NCI-H2107 treated with DMSO at 0.1 percent for 48 hours (cell line): ENCODE results near the gene SKAP1.

ENCODE experiments used
- DNase-seq: peaks from one replicate; lab custom pipeline; 2025; ENCODE audit not compliant: unreplicated experiment; lab: John Stamatoyannopoulos, UW

SKAP1 gene

DNA sequence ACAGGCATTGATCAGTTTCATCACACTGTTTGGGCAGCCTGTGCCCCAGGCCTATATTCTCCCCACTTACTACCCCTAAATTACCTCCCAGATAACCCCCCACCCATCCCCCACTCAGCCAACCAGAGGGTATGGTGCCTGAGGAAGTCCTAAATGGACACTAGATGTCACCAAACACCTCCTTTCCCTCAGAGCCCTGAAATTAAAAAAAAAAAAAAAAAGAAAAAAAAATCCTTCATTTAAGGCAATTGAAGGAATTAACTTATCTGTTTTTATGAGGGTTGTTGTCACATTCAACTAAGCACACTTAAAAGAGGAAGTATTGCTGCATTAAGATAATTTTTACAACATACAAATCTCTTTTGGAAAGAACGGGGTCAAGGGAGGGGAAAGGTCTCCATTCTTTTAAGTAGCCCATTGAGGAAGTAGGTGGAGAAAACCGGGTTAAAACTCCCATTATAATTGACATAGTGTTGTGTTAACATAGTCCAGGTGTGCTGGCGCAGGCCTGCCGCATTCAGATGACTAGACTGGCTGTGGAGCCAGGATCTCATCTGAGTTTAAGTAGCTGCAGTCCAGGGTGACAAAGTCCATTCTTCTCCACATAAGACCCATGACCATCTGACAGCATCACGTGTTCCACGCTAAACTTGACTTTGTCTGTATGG, 276.2 kb downstream of the SKAP1 start:
- DNase-seq: peak; percentile 36

DNA sequence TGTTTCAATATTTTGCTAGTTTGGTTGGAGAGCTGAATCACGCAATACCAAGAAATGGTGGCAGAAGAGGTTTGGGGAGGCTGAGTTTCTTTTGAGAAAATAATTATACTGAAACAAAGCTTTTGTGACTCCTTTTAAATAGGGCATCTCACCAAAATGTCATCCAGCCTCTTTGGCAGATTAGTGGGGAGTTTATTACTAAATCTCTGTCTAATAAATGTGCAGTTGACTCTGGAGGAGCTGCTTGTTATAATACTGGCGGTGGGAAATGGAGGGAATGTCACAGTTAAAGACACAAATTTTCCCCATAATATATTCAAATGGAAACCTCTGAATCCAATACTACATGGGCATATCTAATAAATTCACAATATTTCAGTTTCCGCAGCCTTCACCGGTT, 277.7 kb downstream of the SKAP1 start:
- no peak for DNase-seq

DNA sequence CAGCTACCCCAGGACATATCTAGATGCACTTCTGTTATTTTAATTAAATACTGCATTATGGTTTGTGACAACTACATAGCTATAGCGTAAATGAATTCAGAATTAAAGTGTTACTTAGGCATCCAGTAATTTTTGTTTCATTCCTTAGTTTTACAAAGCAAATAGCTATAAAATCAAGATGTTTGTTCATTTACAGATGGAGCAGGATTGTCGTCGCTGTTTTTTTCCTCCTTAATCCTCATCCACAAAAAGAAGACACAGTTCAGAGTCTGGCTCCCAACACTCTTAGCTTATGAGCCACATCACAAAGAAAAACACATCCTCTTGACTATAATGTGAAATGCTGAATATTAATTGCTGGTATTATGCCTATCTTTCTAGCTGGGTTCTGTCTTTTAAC, 278.8 kb downstream of the SKAP1 start:
- no peak for DNase-seq

DNA sequence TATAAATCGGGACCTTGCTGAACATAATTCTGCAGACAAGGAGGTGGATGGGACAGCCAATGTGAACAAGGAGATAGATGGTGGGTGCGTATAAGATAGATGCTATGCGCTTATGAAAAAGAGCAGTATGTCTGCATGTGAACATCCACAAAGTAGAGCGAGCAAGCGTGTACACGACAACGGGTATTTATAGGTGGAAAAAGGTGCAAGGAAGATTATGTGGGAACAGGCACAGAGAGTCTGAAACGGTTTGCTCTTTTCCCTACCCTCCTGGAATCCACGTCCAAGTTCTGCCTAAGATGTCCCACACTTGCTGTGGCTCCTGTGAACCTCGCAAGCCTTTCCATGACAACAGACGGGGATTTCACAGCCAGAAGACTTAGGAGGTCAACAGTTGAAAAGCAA, 279.4 kb downstream of the SKAP1 start:
- DNase-seq: no peak

DNA sequence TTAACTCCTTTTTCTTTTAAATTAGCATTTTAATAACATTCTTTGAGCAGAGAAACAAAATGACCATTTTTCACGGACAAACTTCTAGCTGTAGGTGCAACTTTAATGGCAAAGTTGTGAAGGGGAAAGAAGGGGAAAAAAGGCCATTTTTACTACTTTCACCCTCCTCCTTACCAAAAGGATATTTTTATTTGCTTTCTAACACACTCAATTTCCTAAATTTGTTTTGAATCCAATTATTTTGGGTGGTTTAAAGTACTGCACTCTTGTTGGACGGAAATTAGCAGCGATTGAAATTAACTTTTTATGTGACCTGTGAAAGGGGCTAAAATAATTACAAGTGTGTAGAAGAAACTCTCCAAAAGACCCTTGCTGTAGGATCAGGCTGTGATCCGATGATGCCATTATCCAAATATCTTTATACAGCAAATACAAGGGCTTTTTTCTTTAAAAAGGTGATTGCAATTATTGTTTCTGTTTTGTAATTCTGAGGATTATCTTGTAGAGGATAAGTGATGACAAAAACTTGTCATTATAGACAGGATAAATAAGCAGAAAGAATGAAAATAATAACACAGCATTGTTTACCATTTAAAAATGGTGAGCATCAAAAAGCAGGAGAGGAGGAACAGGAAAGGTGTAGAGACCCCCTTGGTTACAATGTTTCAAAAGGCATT, 280.1 kb downstream of the SKAP1 start:
- DNase-seq: no peak

DNA sequence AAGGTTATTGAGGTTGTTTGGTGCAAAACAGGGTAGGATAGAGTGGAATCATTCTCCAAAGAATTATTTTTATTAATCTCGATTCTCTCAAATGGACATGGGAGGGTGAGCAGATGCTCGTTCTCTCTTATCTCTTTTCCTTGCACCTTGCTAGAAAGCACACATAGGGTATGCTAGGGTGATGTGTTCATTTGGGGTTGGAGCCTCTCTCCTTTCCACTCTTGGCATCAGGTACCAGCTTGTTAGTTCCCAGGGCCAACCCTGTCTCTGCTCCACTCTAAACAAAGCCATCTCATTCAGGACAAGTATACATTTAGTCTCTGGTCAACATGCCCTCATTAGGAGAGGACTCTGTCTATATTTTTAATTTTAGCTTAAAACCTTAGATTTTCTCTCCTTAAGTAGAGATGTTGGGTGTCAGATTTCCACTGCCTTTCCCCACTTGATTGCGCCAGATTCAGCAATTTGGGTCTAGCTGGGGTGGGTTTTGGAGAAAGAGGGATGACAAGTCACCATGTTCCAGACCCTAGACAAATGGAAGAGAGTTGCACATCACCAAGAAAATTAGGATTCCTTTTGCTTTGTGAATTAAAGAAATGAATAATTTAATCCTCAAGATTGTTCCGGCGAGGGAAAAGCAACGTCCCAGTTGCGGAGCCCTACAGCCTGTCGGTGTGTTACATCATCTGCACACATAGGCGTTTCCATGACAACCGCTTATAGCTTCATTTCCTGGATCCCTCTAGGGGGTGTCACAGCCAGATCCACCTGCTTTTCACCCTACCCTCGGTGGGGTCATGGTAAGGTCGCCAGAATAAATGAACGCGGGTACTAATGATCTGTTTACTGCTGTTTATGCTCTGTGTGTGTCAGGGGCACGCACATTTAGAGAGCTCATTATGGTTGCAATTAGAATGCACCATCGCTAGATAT, 280.9 kb downstream of the SKAP1 start:
- DNase-seq: peak; percentile 34

DNA sequence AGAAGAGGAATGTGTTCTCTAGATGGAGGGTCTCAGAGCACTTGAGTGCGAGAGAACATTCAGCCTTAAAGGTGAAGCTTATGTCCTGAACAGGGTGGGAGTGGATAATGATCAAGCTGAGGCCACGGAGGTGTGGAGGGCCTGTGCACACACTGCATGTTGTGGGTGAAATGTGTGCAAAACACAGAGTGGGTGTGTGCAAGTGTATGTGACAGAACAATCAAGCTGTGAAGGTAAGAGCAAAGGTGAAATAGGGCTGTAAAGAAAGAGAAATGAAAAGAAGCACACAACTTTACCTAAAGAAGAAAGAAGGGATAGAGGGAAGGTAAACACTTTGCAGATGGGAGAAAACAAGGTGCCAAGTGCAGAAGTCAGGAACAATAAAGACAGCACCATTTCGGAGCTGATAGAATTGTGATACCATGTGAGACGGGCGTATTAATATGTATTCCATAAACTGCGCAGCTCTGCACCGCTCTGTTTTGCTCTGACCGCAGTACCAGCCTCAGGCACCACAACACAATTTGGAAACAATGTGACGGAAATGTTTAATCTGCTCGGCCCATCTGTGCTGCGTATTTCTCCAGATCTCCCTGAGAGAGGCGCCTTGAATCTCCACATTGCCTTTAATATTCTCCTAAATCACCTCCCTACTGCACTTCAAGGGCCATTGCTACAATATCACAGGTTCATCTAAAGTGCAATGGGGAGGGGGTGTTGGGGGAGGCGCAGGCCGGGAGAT, 281.8 kb downstream of the SKAP1 start:
- no peak for DNase-seq

DNA sequence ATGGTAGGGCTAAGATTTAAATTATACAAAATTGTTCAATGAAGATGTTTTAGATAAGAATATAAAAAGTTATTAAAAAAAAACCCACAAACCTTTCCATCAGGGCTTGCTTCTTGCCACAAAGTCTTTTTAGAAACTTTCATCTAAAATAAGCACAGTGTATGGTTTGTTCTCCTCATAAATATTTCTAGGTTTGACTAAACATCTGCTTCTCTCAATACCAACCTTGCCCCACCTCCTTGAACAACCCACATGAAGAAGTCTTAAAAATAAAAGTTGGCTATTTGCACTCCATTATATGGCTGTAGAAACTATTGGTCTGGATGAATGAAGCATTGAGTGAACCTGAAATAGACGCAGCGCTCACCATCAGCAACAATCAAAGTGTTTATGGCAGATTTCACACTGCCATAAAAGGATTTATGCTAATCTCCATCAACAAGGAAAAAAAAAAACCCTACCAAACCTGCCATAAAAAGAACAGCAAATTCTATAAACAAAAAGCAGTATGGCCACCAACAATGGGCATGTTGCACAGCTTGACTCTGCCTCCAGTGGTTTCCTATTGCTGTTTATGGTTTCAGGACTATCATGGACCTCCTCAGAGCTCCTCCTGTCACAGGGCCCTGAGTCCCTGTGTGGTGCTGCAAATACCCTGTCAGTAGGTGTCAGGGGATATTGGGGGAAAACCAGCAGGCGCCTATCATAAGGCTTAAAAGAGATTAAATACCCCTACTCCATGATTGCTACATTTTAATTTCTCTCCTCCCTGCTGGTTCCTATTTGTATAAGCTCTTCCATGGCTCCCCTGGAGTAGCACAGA, 284.8 kb downstream of the SKAP1 start:
- no peak for DNase-seq

DNA sequence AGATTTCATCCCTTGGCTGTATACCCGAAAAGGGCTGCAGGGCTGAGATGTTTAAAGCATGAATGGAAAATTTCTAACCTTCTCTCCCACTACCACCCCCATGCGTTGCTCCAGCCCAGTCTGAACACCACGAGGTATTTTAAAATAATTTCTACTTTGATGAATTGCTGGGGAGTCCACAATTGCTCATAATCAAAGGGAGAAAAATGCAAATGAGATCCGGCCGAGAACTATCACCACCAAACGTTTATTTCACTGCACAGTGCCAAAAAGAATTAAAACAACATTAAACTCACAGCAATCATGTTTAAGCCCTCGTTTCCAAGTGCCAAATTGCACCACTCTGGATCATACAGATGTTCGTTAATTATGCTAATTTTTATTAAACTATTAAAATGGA, 285.8 kb downstream of the SKAP1 start:
- no peak for DNase-seq

DNA sequence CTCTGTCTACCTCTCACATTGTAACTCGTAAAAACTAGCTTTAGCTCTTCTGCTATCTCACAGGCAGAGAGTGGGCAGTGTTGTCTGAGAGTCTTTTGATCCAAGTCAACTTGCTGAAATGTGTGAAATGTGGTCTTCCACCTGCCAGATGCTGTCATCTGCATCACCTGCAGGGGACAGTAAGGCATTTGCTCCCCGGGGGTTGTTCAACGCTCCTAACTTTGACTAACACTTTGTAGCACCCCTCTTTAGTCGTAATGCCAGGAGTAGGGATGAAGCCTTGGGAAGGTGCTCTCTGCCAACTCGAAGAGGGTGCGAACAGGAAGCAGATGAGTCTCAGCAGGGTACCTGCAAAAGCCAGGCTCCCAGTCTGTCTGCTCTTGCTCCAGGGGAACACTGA, 286.4 kb downstream of the SKAP1 start:
- DNase-seq: no peak

DNA sequence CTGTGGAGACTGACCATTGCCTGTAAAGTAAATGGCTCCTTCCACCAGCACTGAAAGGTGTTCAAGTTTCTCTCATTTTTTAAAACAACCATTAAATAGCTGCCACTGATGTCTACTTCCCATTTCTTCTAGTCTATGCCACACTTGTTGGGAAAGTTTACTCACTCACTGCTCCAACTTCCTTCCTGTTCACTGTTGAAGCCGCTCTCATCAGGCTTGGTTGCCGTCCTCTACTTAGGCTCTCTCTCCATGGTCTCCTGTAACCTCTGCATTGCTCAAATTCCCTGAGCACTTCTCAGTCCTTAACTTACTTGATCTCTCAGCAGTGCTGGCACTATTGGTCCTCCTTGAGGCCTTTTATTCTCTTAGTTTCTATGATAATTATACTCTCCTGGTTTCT, 290.1 kb downstream of the SKAP1 start:
- no peak for DNase-seq

DNA sequence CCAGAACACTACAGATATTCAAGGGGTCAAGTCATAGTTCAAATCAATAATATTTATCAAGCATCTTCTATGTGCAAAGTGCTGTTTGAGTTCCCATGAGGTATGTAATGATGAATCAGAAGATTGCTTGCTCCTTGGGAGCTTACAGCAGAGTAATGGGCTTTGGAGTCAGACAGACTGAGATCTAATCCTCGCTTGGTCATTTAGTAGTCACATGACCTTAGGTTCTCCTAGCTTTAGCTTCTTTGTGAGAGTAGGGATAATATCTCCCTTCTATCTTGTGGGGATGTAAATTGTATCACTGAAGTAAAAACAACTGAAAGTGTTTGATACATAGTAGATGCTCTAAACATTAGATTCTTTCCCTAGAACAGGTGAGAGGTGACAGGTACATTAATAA, 292.4 kb downstream of the SKAP1 start:
- DNase-seq: no peak

DNA sequence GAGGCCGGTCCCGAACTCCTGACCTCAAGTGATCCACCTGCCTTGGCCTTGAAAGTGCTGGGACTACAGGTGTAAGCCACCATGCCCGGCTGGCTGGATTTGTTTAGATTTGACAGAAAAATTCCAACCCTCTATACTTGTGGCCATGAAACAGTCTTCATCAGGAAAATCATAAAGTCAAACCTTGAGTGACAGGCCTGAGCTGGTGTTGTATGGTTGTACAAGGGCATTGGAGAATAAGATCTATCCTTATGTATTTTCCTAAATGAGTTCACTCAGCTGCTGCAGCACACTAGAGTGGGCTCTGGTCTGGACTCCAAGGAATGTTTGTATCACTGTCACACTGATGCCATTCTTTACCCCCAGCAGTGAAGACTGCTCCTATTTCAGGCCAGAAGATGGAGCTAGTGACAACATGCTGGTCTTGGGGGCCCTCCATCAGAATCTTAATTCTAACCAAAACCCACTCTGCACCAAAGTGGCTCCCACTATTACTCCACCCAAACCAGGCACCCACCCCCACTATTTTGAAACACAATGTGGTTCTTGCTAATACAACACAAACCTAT, 295.0 kb downstream of the SKAP1 start:
- no peak for DNase-seq

DNA sequence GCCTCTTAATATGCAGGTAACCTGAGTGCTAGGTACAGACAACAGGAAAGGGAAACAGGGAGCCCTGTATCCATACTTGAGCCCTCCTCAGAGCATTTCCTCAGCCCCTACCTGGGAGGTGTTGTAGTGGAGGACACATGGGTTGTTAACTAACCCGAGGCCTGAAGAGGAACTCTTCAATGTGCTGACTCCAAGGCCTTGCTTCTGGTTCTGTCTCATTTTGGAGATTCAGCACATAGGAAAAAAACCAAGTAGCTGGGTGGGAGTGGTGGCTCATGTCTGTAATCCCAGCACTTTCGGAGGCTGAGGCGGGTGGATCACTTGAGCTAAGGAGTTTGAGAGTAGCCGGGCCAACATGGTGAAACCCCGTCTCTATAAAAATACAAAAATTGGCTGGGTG, 297.6 kb downstream of the SKAP1 start:
- no peak for DNase-seq

DNA sequence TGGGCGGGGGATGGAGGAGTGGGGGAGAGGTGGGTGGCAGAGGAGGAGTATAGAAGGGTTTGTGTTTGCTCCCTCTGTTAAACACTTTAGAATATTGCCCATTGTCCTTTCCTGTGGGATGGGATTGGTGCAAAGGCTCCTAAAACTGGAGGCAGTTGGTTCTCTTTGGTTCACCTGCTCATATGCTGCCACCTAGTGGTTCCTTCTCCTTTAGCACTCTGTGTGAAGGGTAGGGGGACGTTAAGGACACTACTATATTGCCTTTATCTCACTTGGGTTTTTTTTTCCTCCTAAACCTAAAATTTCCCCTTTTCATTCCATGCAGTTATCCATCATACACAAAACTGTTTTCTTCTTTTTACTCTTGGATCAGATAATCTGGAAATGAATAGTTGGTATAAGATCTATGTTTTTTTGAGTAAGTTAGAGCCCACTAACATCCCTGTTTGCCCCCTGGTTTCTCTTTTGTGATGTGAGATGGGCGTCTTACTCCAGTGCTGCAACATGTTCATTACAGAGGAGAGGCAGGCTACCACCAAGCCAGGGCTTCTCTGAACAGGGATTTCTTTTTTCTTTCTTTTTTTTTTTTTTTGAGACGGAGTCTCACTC, 298.7 kb downstream of the SKAP1 start:
- DNase-seq: peak; percentile 69

DNA sequence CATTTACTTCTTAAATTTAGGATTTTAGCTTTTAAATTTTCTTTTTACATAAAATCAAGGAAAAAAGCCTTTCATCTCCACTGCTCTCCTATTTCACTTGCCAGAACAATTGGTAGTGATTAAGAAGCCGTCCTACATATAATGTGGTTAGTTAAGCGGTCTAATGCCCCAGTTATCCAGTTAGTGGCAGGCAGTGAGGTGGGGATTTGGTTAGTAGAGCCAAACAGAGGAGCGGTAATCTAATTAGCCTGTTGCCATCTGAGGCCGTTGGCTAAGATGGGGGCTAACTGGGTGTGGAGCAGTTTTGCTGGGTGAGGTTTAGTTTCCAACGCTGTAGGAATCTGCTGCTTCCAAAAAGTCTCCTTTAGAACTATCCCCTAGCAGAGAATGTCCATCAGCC, 300.0 kb downstream of the SKAP1 start:
- no peak for DNase-seq

DNA sequence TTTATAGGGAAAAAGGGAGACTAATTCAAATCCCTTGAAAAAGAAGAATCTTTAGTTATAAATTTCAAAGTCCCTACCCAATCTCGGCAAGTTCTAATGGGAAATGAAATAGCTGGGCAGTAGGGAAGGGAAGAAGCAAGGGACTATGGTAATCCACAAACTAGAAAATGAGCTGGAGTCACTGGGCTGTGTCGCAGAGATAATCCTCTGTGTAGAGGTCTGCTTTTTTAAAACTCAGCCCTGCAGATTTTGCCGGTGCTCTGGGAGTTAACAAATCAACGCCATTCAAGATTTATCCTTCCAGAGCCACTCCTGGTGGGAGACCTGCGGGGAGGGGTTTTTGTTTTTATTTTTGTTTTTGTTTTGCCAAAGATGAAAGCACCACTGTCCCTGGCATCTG, 301.6 kb downstream of the SKAP1 start:
- no peak for DNase-seq

DNA sequence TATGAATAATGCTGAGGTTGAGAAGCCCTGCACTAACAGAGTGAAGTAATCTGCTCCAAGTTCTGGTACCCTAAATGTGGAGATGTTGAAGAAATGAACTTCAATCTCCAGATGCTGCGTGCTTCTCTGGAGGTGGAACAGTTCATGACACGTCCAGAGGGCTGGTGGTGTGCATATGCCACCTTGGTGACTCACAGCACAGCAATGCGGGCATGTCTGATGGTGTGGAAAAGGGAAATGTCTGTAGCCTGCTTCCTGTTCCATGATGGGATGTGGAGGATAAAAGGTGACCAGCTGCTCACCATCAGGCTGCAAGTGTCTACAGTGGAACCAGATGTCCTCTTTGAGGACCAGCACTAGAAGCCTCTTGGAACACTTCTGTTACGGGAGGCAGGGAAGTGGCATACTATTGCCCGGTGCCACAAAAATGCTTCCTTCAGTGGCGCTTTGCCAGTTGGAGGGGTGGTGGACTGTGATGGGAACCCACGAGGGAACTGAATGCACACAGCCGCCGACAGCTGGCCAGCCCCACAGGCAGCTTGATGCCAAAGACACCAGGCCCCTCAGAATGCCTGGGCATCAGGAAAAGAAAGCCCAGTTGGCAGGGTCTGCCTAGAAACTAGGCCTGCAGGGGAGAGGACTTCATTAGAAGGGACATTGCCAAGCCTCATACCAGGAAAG, 302.5 kb downstream of the SKAP1 start:
- no peak for DNase-seq

DNA sequence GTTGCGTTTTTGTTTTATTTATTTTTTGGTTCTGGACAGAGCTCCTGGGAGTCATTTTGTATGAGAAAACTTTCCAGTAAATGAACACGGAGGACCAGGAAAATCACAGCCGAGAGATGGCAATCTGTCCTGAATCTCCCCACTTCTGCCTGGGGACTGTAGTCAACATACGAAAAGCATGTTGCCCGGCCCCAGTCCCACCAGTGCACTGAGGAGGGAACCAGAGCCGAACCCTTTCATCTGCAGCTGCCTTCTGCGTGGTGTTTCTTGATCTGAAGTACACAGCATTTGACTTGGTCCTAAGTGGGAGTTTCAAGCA, 303.5 kb downstream of the SKAP1 start:
- no peak for DNase-seq
